H9 (cell line): ENCODE results near the gene STIM2. TPM values are rescaled to one million over a fixed set of nuclear protein-coding genes. Genes with fewer than 3 reads are reported as not detected.

Experiments
- DNase-seq: peaks from one replicate; pipeline ENCODE4 v3.0.0-alpha.2; 2017
- H2AFZ ChIP-seq: one replicate; pipeline ENCODE4 v1.6.1; 2013; ENCODE audit warnings: mild to moderate bottlenecking, low read length, control low read depth, moderate library complexity
- H2AK5ac ChIP-seq: 2 replicates; pipeline ENCODE4 v1.6.1; 2013; ENCODE audit warnings: low read length, control low read depth, mixed read lengths; ENCODE audit not compliant: insufficient read length
- H2BK120ac ChIP-seq: one replicate; pipeline ENCODE4 v1.6.1; 2013; ENCODE audit warnings: low read depth, mild to moderate bottlenecking, low read length, control low read depth, inconsistent platforms; ENCODE audit not compliant: poor library complexity, severe bottlenecking
- H2BK12ac ChIP-seq: 2 replicates; pipeline ENCODE4 v1.6.1; 2013; ENCODE audit warnings: low read length, control low read depth, mixed read lengths, low read depth; ENCODE audit not compliant: insufficient read length
- H2BK15ac ChIP-seq: 2 replicates; pipeline ENCODE4 v1.6.1; 2013; ENCODE audit warnings: low read depth, low read length, control low read depth
- H2BK20ac ChIP-seq: one replicate; pipeline ENCODE4 v1.6.1; 2013; ENCODE audit warnings: low read depth, mild to moderate bottlenecking, low read length, control low read depth, inconsistent platforms; ENCODE audit not compliant: poor library complexity, severe bottlenecking
- H2BK5ac ChIP-seq: 2 replicates; pipeline ENCODE4 v1.6.1; 2013; ENCODE audit warnings: low read length, control low read depth, mixed read lengths; ENCODE audit not compliant: insufficient read length
- H3K14ac ChIP-seq: 2 replicates; pipeline ENCODE4 v1.6.1; 2013; ENCODE audit warnings: low read length, control low read depth; ENCODE audit not compliant: insufficient read depth
- H3K18ac ChIP-seq: 2 replicates; pipeline ENCODE4 v1.6.1; 2013; ENCODE audit warnings: low read depth, mild to moderate bottlenecking, mixed read lengths, low read length, control low read depth; ENCODE audit not compliant: insufficient read length
- H3K23ac ChIP-seq: 2 replicates; pipeline ENCODE4 v1.6.1; 2013; ENCODE audit warnings: low read length, control low read depth, mixed read lengths, low read depth; ENCODE audit not compliant: insufficient read length
- H3K23me2 ChIP-seq: 2 replicates; pipeline ENCODE4 v1.6.1; 2013; ENCODE audit warnings: low read depth, mild to moderate bottlenecking, mixed read lengths, low read length, control low read depth; ENCODE audit not compliant: insufficient read length, poor library complexity, severe bottlenecking
- H3K27ac ChIP-seq: 2 replicates; pipeline ENCODE4 v1.5.1; 2013; ENCODE audit warnings: low read length, control low read depth, mixed read lengths, low read depth; ENCODE audit not compliant: insufficient read length
- H3K27me3 ChIP-seq: 2 replicates; pipeline ENCODE4 v1.6.1; 2013; ENCODE audit warnings: low read length, control low read depth, inconsistent platforms; ENCODE audit not compliant: insufficient read depth
- H3K4ac ChIP-seq: 2 replicates; pipeline ENCODE4 v1.6.1; 2013; ENCODE audit warnings: low read depth, mild to moderate bottlenecking, control low read depth, inconsistent platforms, low read length, moderate library complexity
- H3K4me1 ChIP-seq: 2 replicates; pipeline ENCODE4 v1.6.1; 2013; ENCODE audit warnings: low read length, control low read depth, inconsistent platforms; ENCODE audit not compliant: insufficient read depth
- H3K4me2 ChIP-seq: 2 replicates; pipeline ENCODE4 v1.6.1; 2013; ENCODE audit warnings: low read length, control low read depth, mixed read lengths; ENCODE audit not compliant: insufficient read length, insufficient read depth
- H3K56ac ChIP-seq: 2 replicates; pipeline ENCODE4 v1.6.1; 2013; ENCODE audit warnings: low read depth, mild to moderate bottlenecking, mixed read lengths, low read length, control low read depth; ENCODE audit not compliant: insufficient read length
- H3K79me1 ChIP-seq: 2 replicates; pipeline ENCODE4 v1.6.1; 2013; ENCODE audit warnings: low read depth, mild to moderate bottlenecking, moderate library complexity, low read length, control low read depth, inconsistent platforms; ENCODE audit not compliant: insufficient read depth, poor library complexity, severe bottlenecking
- H3K79me2 ChIP-seq: 2 replicates; pipeline ENCODE4 v1.6.1; 2013; ENCODE audit warnings: low read length, control low read depth, inconsistent platforms; ENCODE audit not compliant: insufficient read depth
- H3K9ac ChIP-seq: 2 replicates; pipeline ENCODE4 v1.6.1; 2013; ENCODE audit warnings: low read length, control low read depth, mixed read lengths; ENCODE audit not compliant: insufficient read length; ENCODE audit errors: extremely low read depth
- H3K9me3 ChIP-seq: one replicate; pipeline ENCODE4 v1.6.1; 2013; ENCODE audit warnings: low read depth, low read length, inconsistent platforms; ENCODE audit not compliant: control insufficient read depth
- H3T11ph ChIP-seq: one replicate; pipeline ENCODE4 v1.6.1; 2013; ENCODE audit warnings: mild to moderate bottlenecking, low read length, control low read depth, inconsistent platforms
- H4K20me1 ChIP-seq: one replicate; pipeline ENCODE4 v1.6.1; 2013; ENCODE audit not compliant: control insufficient read depth, insufficient read length, insufficient read depth
- H4K5ac ChIP-seq: 2 replicates; pipeline ENCODE4 v1.6.1; 2013; ENCODE audit warnings: low read depth, mild to moderate bottlenecking, mixed read lengths, low read length, control low read depth; ENCODE audit not compliant: insufficient read length
- H4K8ac ChIP-seq: replicated peaks from 2 replicates; pipeline ENCODE4 v1.6.1; 2013; ENCODE audit warnings: low read length, control low read depth, mixed read lengths, low read depth; ENCODE audit not compliant: insufficient read length
- H4K91ac ChIP-seq: 2 replicates; pipeline ENCODE4 v1.6.1; 2013; ENCODE audit warnings: low read depth, mild to moderate bottlenecking, moderate library complexity, mixed read lengths, low read length, control low read depth; ENCODE audit not compliant: insufficient read length
- H3K27ac Mint-ChIP-seq, 3 experiments: 2 replicates in 2 of 3; 3 replicates in 1 of 3; pipeline ENCODE4 v1.8.0; 2020 to 2021; ENCODE audit warnings: mixed read lengths in 3 of 3, mild to moderate bottlenecking in 1 of 3, moderate library complexity in 1 of 3
- H3K27me3 Mint-ChIP-seq: 2 replicates; pipeline ENCODE4 v1.8.0; 2021; ENCODE audit warnings: low read depth, mild to moderate bottlenecking, moderate library complexity, mixed read lengths
- H3K36me3 Mint-ChIP-seq, 3 experiments: 2 replicates in 2 of 3; 3 replicates in 1 of 3; pipeline ENCODE4 v1.8.0; 2020 to 2021; ENCODE audit warnings: low read depth in 3 of 3, mixed read lengths in 3 of 3; ENCODE audit not compliant: insufficient read depth in 1 of 3
- H3K4me1 Mint-ChIP-seq, 2 experiments: 2 replicates each; pipeline ENCODE4 v1.8.0; 2020; ENCODE audit warnings: mixed read lengths in 2 of 2
- H3K4me3 Mint-ChIP-seq, 2 experiments: 2 replicates in 1 of 2; 3 replicates in 1 of 2; pipeline ENCODE4 v1.8.0; 2020 to 2021; ENCODE audit warnings: mild to moderate bottlenecking in 2 of 2, mixed read lengths in 2 of 2, moderate library complexity in 1 of 2
- H3K9me3 Mint-ChIP-seq, 2 experiments: 2 replicates in 1 of 2; 3 replicates in 1 of 2; pipeline ENCODE4 v1.8.0; 2020; ENCODE audit warnings: mild to moderate bottlenecking in 2 of 2, mixed read lengths in 2 of 2, moderate library complexity in 1 of 2
- CTCF ChIP-seq: fragments of 200-600 bp; sonication (generic); conservative IDR thresholded peaks from 3 replicates; pipeline ENCODE4 v1.8.0; 2021; ENCODE audit warnings: antibody characterized with exemption, mild to moderate bottlenecking
- WGBS: extraction: QIAGEN DNeasy Blood & Tissue Kit; methylation state at CpG from one replicate; pipeline ENCODE4 v1.1.7; 2013; ENCODE audit warnings: missing lambda C conversion rate, low lambda C conversion rate, mixed read lengths; ENCODE audit not compliant: insufficient read length; ENCODE audit errors: extremely low coverage; 5-methylcytosine and 5-hydroxymethylcytosine counted together
- total RNA-seq: library from RNA; stranded (reverse); gene quantifications from 2 replicates; pipeline ENCODE4 v1.2.1, GENCODE V29; 2021

Gene STIM2
- total RNA-seq, 1 experiment from 2014 or later = 26.2 TPM

- no CpG with 5 or more reads among the region's 5 CpGs for WGBS
- no peaks in the 10 kb centered on the region for H3K79me2 ChIP-seq
- H3K27ac Mint-ChIP-seq = no peak overlapping the region
- no peak overlapping the region for H2BK20ac ChIP-seq
- H3T11ph ChIP-seq = no peak overlapping the region
- no peaks in the 10 kb centered on the region for H3K9me3 ChIP-seq
- H4K91ac ChIP-seq = no peak overlapping the region
- no peak overlapping the region for H2BK15ac ChIP-seq
- H2AFZ ChIP-seq = no peak overlapping the region
- H2BK120ac ChIP-seq = no peak overlapping the region
- H3K4me1 ChIP-seq = peaks cover 2% of the 10 kb centered on the region; the same call in 1 of the 2 replicates
- H3K79me1 ChIP-seq = no peaks in the 10 kb centered on the region
- H3K4ac ChIP-seq = no peak overlapping the region
- no peak overlapping the region for H2BK12ac ChIP-seq
- H4K8ac ChIP-seq = no peak overlapping the region
- H3K14ac ChIP-seq = no peak overlapping the region
- no peak overlapping the region for H2BK5ac ChIP-seq
- no peak overlapping the region for H3K56ac ChIP-seq
- no peak overlapping the region for H3K27ac ChIP-seq
- no peak overlapping the region for H3K4me3 Mint-ChIP-seq
- no peak overlapping the region for H3K23ac ChIP-seq
- no peaks in the 10 kb centered on the region for H3K23me2 ChIP-seq
- peaks cover 9 to 11% of the 10 kb centered on the region in 2 experiments for H3K4me1 Mint-ChIP-seq
- no peaks in the 10 kb centered on the region; a peak in 1 of 7 replicates for H3K36me3 Mint-ChIP-seq
- H2AK5ac ChIP-seq = no peak overlapping the region
- H3K27me3 ChIP-seq = no peaks in the 10 kb centered on the region
- no peaks in the 10 kb centered on the region; a peak in 1 of 5 replicates for H3K9me3 Mint-ChIP-seq
- no peak overlapping the region for H3K4me2 ChIP-seq
- no peak overlapping the region for H3K18ac ChIP-seq
- no peaks in the 10 kb centered on the region for H3K27me3 Mint-ChIP-seq
- no peaks in the 10 kb centered on the region for H4K20me1 ChIP-seq
- TF ChIP-seq CTCF = no peak
- H4K5ac ChIP-seq = no peak overlapping the region
- DNase-seq = no peak
- no peak overlapping the region for H3K9ac ChIP-seq
Measured at GRCh38 chr4:27003642-27004113, 143.0 kb downstream of the STIM2 start.
